Measurements from ENCODE around the gene ZNF575. TPM values are rescaled to one million over a fixed set of nuclear protein-coding genes. Genes with fewer than 3 reads are reported as not detected.
"Not testable (repeated sequence)": the region's sequence is repeated elsewhere in the genome, so short reads cannot be mapped to it uniquely, and the experiment has no call there.

ZNF575 gene
- total RNA-seq, 1 donor from 2014 or later: not detected

DNA sequence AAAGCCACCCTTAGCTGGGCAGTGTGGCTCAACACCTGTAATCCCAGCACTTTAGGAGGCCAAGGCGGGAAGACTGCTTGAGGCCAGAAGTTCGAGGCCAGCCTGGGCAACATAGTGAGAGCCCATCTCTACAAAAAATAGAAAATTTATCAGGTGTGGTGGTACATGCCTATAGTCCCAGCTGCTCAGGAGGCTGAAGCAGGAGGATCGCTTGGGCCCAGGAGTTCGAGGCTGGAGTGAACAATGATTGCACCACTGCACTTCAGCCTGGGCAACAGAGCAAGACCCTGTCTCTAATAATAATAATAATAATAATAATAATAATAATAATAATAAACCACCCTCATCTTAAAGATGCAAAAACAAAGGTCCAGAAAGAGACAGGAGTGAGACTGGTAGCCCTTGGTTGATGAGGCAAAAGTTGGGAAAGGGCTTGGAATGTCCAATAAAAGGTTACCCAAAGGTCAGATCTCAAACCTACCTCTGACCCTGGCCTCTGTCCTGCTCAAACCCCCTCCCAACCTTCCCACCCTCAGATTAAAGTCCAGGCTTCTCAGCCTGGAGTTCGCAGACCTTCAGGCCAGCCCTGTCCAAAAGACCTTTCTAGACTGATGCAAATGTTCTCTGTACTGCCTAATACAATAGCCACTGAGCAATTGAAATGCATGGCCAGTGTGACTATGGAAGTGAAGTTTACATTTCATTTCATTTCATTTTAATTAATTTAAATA, 9.1 kb downstream of the ZNF575 start:
- Histone ChIP-seq H3K27me3 (ENCODE audit: control insufficient read depth, insufficient read depth, low read length) (no peaks in the 10 kb centered on the region), H3K36me3 (ENCODE audit: control insufficient read depth, insufficient read depth, low read length) (peaks cover 9% of the 10 kb centered on the region), H3K4me3 (ENCODE audit: low read depth, low read length) (no peak overlapping the region)
- DNase-seq (ENCODE audit: low read depth) (no peak), FAIRE-seq (no peak)
- TF ChIP-seq, protein P1, sequence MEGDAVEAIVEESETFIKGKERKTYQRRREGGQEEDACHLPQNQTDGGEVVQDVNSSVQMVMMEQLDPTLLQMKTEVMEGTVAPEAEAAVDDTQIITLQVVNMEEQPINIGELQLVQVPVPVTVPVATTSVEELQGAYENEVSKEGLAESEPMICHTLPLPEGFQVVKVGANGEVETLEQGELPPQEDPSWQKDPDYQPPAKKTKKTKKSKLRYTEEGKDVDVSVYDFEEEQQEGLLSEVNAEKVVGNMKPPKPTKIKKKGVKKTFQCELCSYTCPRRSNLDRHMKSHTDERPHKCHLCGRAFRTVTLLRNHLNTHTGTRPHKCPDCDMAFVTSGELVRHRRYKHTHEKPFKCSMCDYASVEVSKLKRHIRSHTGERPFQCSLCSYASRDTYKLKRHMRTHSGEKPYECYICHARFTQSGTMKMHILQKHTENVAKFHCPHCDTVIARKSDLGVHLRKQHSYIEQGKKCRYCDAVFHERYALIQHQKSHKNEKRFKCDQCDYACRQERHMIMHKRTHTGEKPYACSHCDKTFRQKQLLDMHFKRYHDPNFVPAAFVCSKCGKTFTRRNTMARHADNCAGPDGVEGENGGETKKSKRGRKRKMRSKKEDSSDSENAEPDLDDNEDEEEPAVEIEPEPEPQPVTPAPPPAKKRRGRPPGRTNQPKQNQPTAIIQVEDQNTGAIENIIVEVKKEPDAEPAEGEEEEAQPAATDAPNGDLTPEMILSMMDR (IDR thresholded peaks at IDR 0.05; ENCODE audit: insufficient read depth, low read length, severe bottlenecking): no peak

DNA sequence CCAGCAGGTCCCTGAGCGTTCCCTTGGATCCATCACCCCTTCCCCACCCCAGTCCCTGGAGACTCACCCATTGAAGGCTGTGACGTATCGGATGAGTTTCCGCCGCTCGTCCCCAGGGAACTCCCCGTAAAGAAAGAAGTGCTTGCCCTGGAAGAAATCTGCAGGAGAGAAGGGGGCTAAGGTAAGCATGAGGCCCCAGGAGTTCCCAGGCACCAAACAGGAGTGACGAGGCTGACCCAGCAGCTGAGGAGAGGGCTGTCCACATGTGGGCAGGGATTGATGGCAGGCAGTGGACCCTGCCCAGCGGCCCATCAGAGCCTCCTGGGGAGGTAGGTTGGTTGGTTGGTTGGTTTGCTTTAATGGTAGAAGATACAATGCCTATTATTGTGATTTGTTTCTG, 11.1 kb downstream of the ZNF575 start:
- no peak for FAIRE-seq
- no peak overlapping the region for H3K4me3 ChIP-seq (ENCODE audit: low read depth, low read length)
- TF ChIP-seq, protein P1 (IDR thresholded peaks at IDR 0.05; ENCODE audit: insufficient read depth, low read length, severe bottlenecking): no peak
- peaks cover 9% of the 10 kb centered on the region for H3K36me3 ChIP-seq (ENCODE audit: control insufficient read depth, insufficient read depth, low read length)
- no peak for DNase-seq (ENCODE audit: low read depth)
- H3K27me3 ChIP-seq (ENCODE audit: control insufficient read depth, insufficient read depth, low read length): no peaks in the 10 kb centered on the region

GRCh38 chr19:43545276-43545675, 12.3 kb downstream of the ZNF575 start:
- TF ChIP-seq, protein P1 (IDR thresholded peaks at IDR 0.05; ENCODE audit: insufficient read depth, low read length, severe bottlenecking): no peak
- no peak for FAIRE-seq

DNA sequence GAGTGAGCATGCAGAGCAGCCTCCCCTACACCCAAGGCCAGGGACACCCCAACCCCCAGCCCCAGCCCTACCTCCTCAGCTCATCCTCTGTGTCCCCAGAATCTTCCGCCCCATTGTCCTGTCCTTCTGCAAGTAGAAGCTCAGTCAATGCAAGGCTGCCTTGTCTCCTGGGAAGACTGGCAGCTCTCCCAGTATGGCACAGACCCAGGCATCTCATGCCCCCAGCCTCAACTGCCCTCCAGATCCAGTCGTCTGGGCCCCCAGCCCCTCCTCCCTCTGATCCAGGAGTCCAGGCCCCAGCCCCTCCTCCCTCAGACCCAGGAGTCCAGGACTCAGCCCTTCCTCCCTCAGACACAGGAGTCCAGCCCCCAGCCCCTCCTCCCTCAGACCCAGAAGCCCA, 13.0 kb downstream of the ZNF575 start:
- Histone ChIP-seq H3K4me3 (ENCODE audit: low read depth, low read length) (no peak overlapping the region), H3K36me3 (ENCODE audit: control insufficient read depth, insufficient read depth, low read length) (peaks cover 14% of the 10 kb centered on the region), H3K27me3 (ENCODE audit: control insufficient read depth, insufficient read depth, low read length) (no peaks in the 10 kb centered on the region)
- DNase-seq (ENCODE audit: low read depth): no peak
- FAIRE-seq: no peak
- TF ChIP-seq, protein P1 (IDR thresholded peaks at IDR 0.05; ENCODE audit: insufficient read depth, low read length, severe bottlenecking): no peak

More at GRCh38 chr19:43545276-43545675, 12.3 kb downstream of the ZNF575 start:
- H3K27me3 ChIP-seq (ENCODE audit: control insufficient read depth, insufficient read depth, low read length): no peaks in the 10 kb centered on the region
- H3K4me3 ChIP-seq (ENCODE audit: low read depth, low read length): no peak overlapping the region
- H3K36me3 ChIP-seq (ENCODE audit: control insufficient read depth, insufficient read depth, low read length): peaks cover 10% of the 10 kb centered on the region
- DNase-seq (ENCODE audit: low read depth): no peak

- Histone ChIP-seq H3K36me3 (ENCODE audit: control insufficient read depth, insufficient read depth, low read length) (peaks cover 18% of the 10 kb centered on the region), H3K27me3 (ENCODE audit: control insufficient read depth, insufficient read depth, low read length) (no peaks in the 10 kb centered on the region), H3K4me3 (ENCODE audit: low read depth, low read length) (no peak overlapping the region)
- TF ChIP-seq, protein P1 (IDR thresholded peaks at IDR 0.05; ENCODE audit: insufficient read depth, low read length, severe bottlenecking): no peak
- DNase-seq (ENCODE audit: low read depth): no peak
- FAIRE-seq: no peak
Measured at GRCh38 chr19:43546581-43546980, 13.6 kb downstream of the ZNF575 start.

GRCh38 chr19:43547926-43548325, 14.9 kb downstream of the ZNF575 start:
- FAIRE-seq; H3K27me3 ChIP-seq (ENCODE audit: control insufficient read depth, insufficient read depth, low read length); DNase-seq (ENCODE audit: low read depth); H3K4me3 ChIP-seq (ENCODE audit: low read depth, low read length): not testable (repeated sequence)
- peaks cover 23% of the 10 kb centered on the region for H3K36me3 ChIP-seq (ENCODE audit: control insufficient read depth, insufficient read depth, low read length)
